A673 (cell line): ENCODE results near the gene RASSF7.

ENCODE experiments used
- EZH2 ChIP-seq: fragments of 200-600 bp; sonication (generic); IDR thresholded peaks from 2 replicates; pipeline ENCODE4 v1.6.1; 2017; ENCODE audit warnings: borderline replicate concordance, low read depth, mild to moderate bottlenecking, mixed read lengths, antibody characterized with exemption, low read length; ENCODE audit not compliant: poor library complexity, severe bottlenecking
- TF ChIP-seq, protein P1 (sequence below): fragments of 300-800, 200-600 bp; sonication (generic); conservative IDR thresholded peaks from 2 replicates; pipeline ENCODE4 v1.5.1; 2017; ENCODE audit warnings: low read depth, mild to moderate bottlenecking, antibody characterized with exemption, low read length, moderate library complexity, mixed read lengths

DNA sequence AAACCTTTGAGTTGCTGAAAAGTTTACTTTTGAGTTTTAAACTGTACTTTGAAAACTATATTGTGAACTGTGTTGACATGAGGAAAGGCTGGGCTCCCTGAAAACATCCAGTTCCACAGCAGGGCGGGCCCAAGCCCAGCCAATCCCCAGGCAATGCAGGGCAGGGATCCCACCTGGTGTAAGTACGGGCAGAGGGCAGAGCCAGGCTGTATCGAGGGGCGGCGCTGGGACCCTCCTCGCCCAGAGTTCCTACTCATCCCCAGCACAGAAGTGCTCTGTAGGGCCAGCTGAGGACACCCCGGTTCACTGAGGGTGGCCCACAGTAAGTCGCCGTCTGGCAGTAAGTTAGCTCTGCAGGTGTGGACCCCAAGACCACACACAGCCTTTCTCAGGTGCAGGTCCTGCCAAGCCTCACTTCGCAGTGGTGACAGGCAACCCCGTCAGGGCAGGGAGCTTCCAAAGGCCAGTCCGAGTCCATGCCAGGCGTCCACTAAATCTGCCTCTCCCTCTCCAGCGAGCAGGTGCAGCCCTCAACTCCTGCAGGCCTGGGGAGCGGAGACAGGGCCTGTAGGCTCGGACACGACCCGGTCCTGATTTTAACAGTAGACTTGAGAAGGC is 6.3 kb downstream of the RASSF7 start:
- TF ChIP-seq EZH2 = no peak
- TF ChIP-seq, protein P1, sequence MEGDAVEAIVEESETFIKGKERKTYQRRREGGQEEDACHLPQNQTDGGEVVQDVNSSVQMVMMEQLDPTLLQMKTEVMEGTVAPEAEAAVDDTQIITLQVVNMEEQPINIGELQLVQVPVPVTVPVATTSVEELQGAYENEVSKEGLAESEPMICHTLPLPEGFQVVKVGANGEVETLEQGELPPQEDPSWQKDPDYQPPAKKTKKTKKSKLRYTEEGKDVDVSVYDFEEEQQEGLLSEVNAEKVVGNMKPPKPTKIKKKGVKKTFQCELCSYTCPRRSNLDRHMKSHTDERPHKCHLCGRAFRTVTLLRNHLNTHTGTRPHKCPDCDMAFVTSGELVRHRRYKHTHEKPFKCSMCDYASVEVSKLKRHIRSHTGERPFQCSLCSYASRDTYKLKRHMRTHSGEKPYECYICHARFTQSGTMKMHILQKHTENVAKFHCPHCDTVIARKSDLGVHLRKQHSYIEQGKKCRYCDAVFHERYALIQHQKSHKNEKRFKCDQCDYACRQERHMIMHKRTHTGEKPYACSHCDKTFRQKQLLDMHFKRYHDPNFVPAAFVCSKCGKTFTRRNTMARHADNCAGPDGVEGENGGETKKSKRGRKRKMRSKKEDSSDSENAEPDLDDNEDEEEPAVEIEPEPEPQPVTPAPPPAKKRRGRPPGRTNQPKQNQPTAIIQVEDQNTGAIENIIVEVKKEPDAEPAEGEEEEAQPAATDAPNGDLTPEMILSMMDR = no peak
